ENCODE measurements around the gene KCNIP1.

KCNIP1 gene

GRCh38 chr5:170737591-170737990, 233.8 kb downstream of the KCNIP1 start:
- Histone ChIP-seq H3K4me3 (ENCODE audit: low read depth, low read length) (no peak overlapping the region), H3K27ac (ENCODE audit: extremely low read depth, low read depth, low read length) (no peak overlapping the region), H3K9me3 (ENCODE audit: control insufficient read depth, insufficient read depth, low read depth, low read length) (no peaks in the 10 kb centered on the region), H3K36me3 (ENCODE audit: control insufficient read depth in 2 of 2, insufficient read depth in 1 of 2, low read length in 2 of 2) (no peaks in the 10 kb centered on the region), H3K4me1 (ENCODE audit: control insufficient read depth, insufficient read depth, low read length) (no peaks in the 10 kb centered on the region)
- ChIA-PET POLR2A (no interaction called here), CTCF (no interaction called here)
- no peak for TF ChIP-seq ZNF837 (tag by site-specific recombination; IDR thresholded peaks at IDR 0.05)
- TF ChIP-seq ZNF785 (tag by site-specific recombination; IDR thresholded peaks at IDR 0.05), result no peak
- no peak for TF ChIP-seq MEIS1 (CRISPR knock-in tag; IDR thresholded peaks at IDR 0.05; ENCODE audit: borderline replicate concordance)
- TF ChIP-seq ZNF664 (tag by site-specific recombination; IDR thresholded peaks at IDR 0.05), result no peak
- TF ChIP-seq GFI1B (tag by site-specific recombination; IDR thresholded peaks at IDR 0.05), result no peak
- no peak for TF ChIP-seq ZNF350 (tag by site-specific recombination; IDR thresholded peaks at IDR 0.05)
- TF ChIP-seq ZBTB1 (tag by site-specific recombination; IDR thresholded peaks at IDR 0.05), result no peak
- no peak for TF ChIP-seq ZNF530 (tag by site-specific recombination; IDR thresholded peaks at IDR 0.05; ENCODE audit: low read depth)
- TF ChIP-seq, protein P1, sequence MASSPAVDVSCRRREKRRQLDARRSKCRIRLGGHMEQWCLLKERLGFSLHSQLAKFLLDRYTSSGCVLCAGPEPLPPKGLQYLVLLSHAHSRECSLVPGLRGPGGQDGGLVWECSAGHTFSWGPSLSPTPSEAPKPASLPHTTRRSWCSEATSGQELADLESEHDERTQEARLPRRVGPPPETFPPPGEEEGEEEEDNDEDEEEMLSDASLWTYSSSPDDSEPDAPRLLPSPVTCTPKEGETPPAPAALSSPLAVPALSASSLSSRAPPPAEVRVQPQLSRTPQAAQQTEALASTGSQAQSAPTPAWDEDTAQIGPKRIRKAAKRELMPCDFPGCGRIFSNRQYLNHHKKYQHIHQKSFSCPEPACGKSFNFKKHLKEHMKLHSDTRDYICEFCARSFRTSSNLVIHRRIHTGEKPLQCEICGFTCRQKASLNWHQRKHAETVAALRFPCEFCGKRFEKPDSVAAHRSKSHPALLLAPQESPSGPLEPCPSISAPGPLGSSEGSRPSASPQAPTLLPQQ (tag by site-specific recombination; IDR thresholded peaks at IDR 0.05), result no peak
- no peak for TF ChIP-seq ZNF362 (tag by site-specific recombination; IDR thresholded peaks at IDR 0.05)
- no peak for TF ChIP-seq ZNF510 (tag by site-specific recombination; IDR thresholded peaks at IDR 0.05; ENCODE audit: insufficient replicate concordance)
- no peak for TF ChIP-seq PRDM1 (tag by site-specific recombination; IDR thresholded peaks at IDR 0.05)
- TF ChIP-seq ZNF433 (tag by site-specific recombination; IDR thresholded peaks at IDR 0.05; ENCODE audit: low read depth), result no peak
- TF ChIP-seq ZNF114 (tag by site-specific recombination; IDR thresholded peaks at IDR 0.05), result no peak

DNA sequence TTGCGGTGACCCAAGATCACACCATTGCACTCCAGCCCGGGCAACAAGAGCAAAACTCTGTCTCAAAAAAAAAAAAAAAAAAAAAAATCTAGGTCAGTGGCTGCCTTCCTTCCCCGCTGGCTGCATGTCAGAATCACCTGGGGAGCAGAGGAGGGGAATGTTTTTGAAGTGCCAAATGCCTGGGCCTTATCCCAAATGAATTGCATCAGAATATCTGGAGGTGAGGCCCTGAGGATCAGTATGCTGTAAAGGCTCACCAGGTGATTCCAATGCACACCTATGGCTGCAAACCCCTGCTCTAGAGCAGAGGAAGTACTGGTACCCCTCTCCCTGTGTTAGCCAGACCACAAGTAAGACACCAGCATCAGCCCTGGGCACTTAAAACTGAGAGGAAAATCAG, 235.0 kb downstream of the KCNIP1 start:
- no peaks in the 10 kb centered on the region for H3K36me3 ChIP-seq (ENCODE audit: control insufficient read depth in 2 of 2, insufficient read depth in 1 of 2, low read length in 2 of 2)
- no peak overlapping the region for H3K27ac ChIP-seq (ENCODE audit: extremely low read depth, low read depth, low read length)
- CTCF ChIA-PET, result interaction anchor here (0.6 kb wide), 1 partner anchor 50 kb away, joined by 3 read pairs; no protein-coding TSS in a partner anchor
- no peak overlapping the region for H3K4me3 ChIP-seq (ENCODE audit: low read depth, low read length)
- POLR2A ChIA-PET, result no interaction called here
- no peaks in the 10 kb centered on the region for H3K4me1 ChIP-seq (ENCODE audit: control insufficient read depth, insufficient read depth, low read length)
- no peaks in the 10 kb centered on the region for H3K9me3 ChIP-seq (ENCODE audit: control insufficient read depth, insufficient read depth, low read depth, low read length)
- no peak for TF ChIP-seq ZNF223 (tag by site-specific recombination; IDR thresholded peaks at IDR 0.05)
- TF ChIP-seq ZBTB20 (tag by site-specific recombination; IDR thresholded peaks at IDR 0.05), result no peak
- TF ChIP-seq ZNF292 (tag by site-specific recombination; IDR thresholded peaks at IDR 0.05; ENCODE audit: borderline replicate concordance, low read depth), result no peak
- TF ChIP-seq ZNF701 (tag by site-specific recombination; IDR thresholded peaks at IDR 0.05), result no peak
- TF ChIP-seq HOXD13 (CRISPR knock-in tag; IDR thresholded peaks at IDR 0.05; ENCODE audit: borderline replicate concordance), result no peak
- TF ChIP-seq PRDM2 (tag by site-specific recombination; IDR thresholded peaks at IDR 0.05; ENCODE audit: borderline replicate concordance), result no peak
- TF ChIP-seq SCRT2 (tag by site-specific recombination; IDR thresholded peaks at IDR 0.05), result no peak
- TF ChIP-seq, protein P2, sequence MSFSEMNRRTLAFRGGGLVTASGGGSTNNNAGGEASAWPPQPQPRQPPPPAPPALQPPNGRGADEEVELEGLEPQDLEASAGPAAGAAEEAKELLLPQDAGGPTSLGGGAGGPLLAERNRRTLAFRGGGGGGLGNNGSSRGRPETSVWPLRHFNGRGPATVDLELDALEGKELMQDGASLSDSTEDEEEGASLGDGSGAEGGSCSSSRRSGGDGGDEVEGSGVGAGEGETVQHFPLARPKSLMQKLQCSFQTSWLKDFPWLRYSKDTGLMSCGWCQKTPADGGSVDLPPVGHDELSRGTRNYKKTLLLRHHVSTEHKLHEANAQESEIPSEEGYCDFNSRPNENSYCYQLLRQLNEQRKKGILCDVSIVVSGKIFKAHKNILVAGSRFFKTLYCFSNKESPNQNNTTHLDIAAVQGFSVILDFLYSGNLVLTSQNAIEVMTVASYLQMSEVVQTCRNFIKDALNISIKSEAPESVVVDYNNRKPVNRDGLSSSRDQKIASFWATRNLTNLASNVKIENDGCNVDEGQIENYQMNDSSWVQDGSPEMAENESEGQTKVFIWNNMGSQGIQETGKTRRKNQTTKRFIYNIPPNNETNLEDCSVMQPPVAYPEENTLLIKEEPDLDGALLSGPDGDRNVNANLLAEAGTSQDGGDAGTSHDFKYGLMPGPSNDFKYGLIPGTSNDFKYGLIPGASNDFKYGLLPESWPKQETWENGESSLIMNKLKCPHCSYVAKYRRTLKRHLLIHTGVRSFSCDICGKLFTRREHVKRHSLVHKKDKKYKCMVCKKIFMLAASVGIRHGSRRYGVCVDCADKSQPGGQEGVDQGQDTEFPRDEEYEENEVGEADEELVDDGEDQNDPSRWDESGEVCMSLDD (tag by site-specific recombination; IDR thresholded peaks at IDR 0.05), result no peak
- no peak for TF ChIP-seq ZNF19 (tag by site-specific recombination; IDR thresholded peaks at IDR 0.05; ENCODE audit: low read depth)
- TF ChIP-seq, protein P3, sequence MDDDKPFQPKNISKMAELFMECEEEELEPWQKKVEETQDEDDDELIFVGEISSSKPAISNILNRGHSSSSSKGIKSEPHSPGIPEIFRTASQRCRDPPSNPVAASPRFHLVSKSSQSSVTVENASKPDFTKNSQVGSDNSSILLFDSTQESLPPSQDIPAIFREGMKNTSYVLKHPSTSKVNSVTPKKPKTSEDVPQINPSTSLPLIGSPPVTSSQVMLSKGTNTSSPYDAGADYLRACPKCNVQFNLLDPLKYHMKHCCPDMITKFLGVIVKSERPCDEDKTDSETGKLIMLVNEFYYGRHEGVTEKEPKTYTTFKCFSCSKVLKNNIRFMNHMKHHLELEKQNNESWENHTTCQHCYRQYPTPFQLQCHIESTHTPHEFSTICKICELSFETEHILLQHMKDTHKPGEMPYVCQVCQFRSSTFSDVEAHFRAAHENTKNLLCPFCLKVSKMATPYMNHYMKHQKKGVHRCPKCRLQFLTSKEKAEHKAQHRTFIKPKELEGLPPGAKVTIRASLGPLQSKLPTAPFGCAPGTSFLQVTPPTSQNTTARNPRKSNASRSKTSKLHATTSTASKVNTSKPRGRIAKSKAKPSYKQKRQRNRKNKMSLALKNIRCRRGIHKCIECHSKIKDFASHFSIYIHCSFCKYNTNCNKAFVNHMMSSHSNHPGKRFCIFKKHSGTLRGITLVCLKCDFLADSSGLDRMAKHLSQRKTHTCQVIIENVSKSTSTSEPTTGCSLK (tag by site-specific recombination; IDR thresholded peaks at IDR 0.05), result no peak

Measured in HEK293 (cell line).